C4-2B (cell line): ENCODE measurements around the gene SLC25A43.

ENCODE experiments used
- CTCF ChIP-seq: fragments of 450-650 bp; conservative IDR thresholded peaks from 2 replicates; pipeline ENCODE4 v1.5.1; 2017; ENCODE audit warnings: mild to moderate bottlenecking
- ZFX ChIP-seq: fragments of 450-650 bp; IDR thresholded peaks from 2 replicates; pipeline ENCODE4 v1.6.1; 2017

- TF ChIP-seq CTCF (no peak), ZFX (no peak)
Observed at GRCh38 chrX:119411959-119412358, 12.8 kb downstream of the SLC25A43 start.
